SK-N-SH (cell line): ENCODE data around the gene TGIF1. TPM values are rescaled to one million over a fixed set of nuclear protein-coding genes. Genes with fewer than 3 reads are reported as not detected.

Experiments used
- CTCF ChIA-PET: fragments of 300-600, 350-600 bp; formaldehyde crosslinking; extraction: SDS; loops from one replicate; lab custom pipeline; 2021; lab: Yijun Ruan, JAX
- POLR2A ChIA-PET: fragments of 350-600 bp; sonication (Branson Sonifier 250); formaldehyde crosslinking; extraction: SDS; loops from one replicate; lab custom pipeline; 2020; ENCODE audit warnings: antibody characterized with exemption, inconsistent platforms; lab: Yijun Ruan, JAX
- DNase-seq: peaks from one replicate; pipeline ENCODE4 v3.0.0; 2012
- H2AFZ ChIP-seq: fragments of 200-600 bp; sonication (generic); 2 replicates; pipeline ENCODE4 v1.8.1; 2016; ENCODE audit warnings: antibody characterized with exemption, mild to moderate bottlenecking, low read depth
- H3F3A ChIP-seq: fragments of 200-600 bp; sonication (generic); replicated peaks from 2 replicates; pipeline ENCODE3; 2016; ENCODE audit warnings: antibody characterized with exemption, mild to moderate bottlenecking; ENCODE audit not compliant: insufficient read depth
- H3K27ac ChIP-seq, 2 experiments: fragments of 200-500 bp in 1 of 2; fragments of 200-600 bp in 1 of 2; sonication (Bioruptor generic) in 1 of 2; sonication (generic), shearing (Covaris generic) in 1 of 2; 2 replicates each; pipeline versions ENCODE4 v1.5.1 to v1.6.1; 2014 to 2016; ENCODE audit warnings: low read depth in 2 of 2, inconsistent platforms in 1 of 2, low read length in 1 of 2, mild to moderate bottlenecking in 1 of 2, mixed read lengths in 1 of 2
- H3K27me3 ChIP-seq: fragments of 200-600 bp; sonication (generic), shearing (Covaris generic); 2 replicates; pipeline ENCODE4 v1.6.1; 2016; ENCODE audit warnings: mixed run types; ENCODE audit not compliant: insufficient read depth
- H3K36me3 ChIP-seq, 2 experiments: fragments of 200-500 bp in 1 of 2; fragments of 200-600 bp in 1 of 2; sonication (Bioruptor generic) in 1 of 2; sonication (generic) in 1 of 2; replicated peaks in 1 of 2; 2 replicates each; pipeline versions ENCODE3 to v1.5.1; 2014 to 2016; ENCODE audit warnings: low read length in 1 of 2, mild to moderate bottlenecking in 1 of 2; ENCODE audit not compliant: insufficient read depth in 2 of 2, control insufficient read depth in 1 of 2
- H3K4me1 ChIP-seq, 2 experiments: fragments of 200-500 bp in 1 of 2; fragments of 200-600 bp in 1 of 2; sonication (Bioruptor generic) in 1 of 2; sonication (generic), shearing (Covaris generic) in 1 of 2; 2 replicates each; pipeline versions ENCODE4 v1.5.1 to v1.6.1; 2014 to 2016; ENCODE audit warnings: low read depth in 1 of 2, low read length in 1 of 2, mixed run types in 1 of 2; ENCODE audit not compliant: insufficient read depth in 2 of 2, control insufficient read depth in 1 of 2
- H3K4me2 ChIP-seq: fragments of 200-600 bp; sonication (generic), shearing (Covaris generic); 2 replicates; pipeline ENCODE4 v1.6.1; 2017; ENCODE audit warnings: mixed run types
- H3K4me3 ChIP-seq, 2 experiments: fragments of 200-500 bp in 1 of 2; fragments of 200-600 bp in 1 of 2; sonication (Bioruptor generic) in 1 of 2; sonication (generic), shearing (Covaris generic) in 1 of 2; 2 replicates each; pipeline versions ENCODE4 v1.5.1 to v1.8.1; 2014 to 2016; ENCODE audit warnings: low read depth in 2 of 2, inconsistent platforms in 1 of 2, low read length in 1 of 2, mild to moderate bottlenecking in 1 of 2, mixed read lengths in 1 of 2, moderate library complexity in 1 of 2
- H3K79me2 ChIP-seq: fragments of 200-600 bp; sonication (generic); 2 replicates; pipeline ENCODE4 v1.8.1; 2017; ENCODE audit warnings: mild to moderate bottlenecking; ENCODE audit not compliant: insufficient read depth
- H3K9ac ChIP-seq: fragments of 200-600 bp; sonication (generic); 2 replicates; pipeline ENCODE4 v1.6.1; 2017; ENCODE audit warnings: mixed run types
- H3K9me2 ChIP-seq: fragments of 200-600 bp; sonication (generic); 2 replicates; pipeline ENCODE4 v1.6.1; 2017; ENCODE audit warnings: mixed run types
- H3K9me3 ChIP-seq: fragments of 200-600 bp; sonication (generic); 2 replicates; pipeline ENCODE4 v1.6.1; 2017; ENCODE audit warnings: mixed run types, mild to moderate bottlenecking, moderate library complexity
- H4K20me1 ChIP-seq: fragments of 200-600 bp; sonication (generic); 2 replicates; pipeline ENCODE4 v1.6.1; 2017; ENCODE audit warnings: mild to moderate bottlenecking, mixed run types; ENCODE audit not compliant: insufficient read depth
- CHD2 ChIP-seq: fragments of 150-350 bp; IDR thresholded peaks from 2 replicates; pipeline ENCODE4 v1.6.1; 2018; ENCODE audit warnings: low read length; ENCODE audit not compliant: partially characterized antibody
- CTCF ChIP-seq: fragments of 200-600 bp; sonication (generic); IDR thresholded peaks from 2 replicates; pipeline ENCODE4 v1.6.1; 2017; ENCODE audit warnings: antibody characterized with exemption, mild to moderate bottlenecking, moderate library complexity
- EZH2phosphoT487 ChIP-seq: fragments of 200-600 bp; sonication (generic); IDR thresholded peaks from 2 replicates; pipeline ENCODE4 v1.6.1; 2017; ENCODE audit warnings: low read depth, mixed run types, mild to moderate bottlenecking, antibody characterized with exemption, moderate library complexity, borderline replicate concordance
- FOXJ3 ChIP-seq: sonication (generic); formaldehyde crosslinking; IDR thresholded peaks from 2 replicates; pipeline ENCODE4 v1.5.1; 2020; ENCODE audit warnings: mild to moderate bottlenecking, missing genetic modification reagents
- GABPA ChIP-seq: IDR thresholded peaks from 2 replicates; pipeline ENCODE4 v1.4.0; 2012; ENCODE audit warnings: low read depth, mild to moderate bottlenecking
- GATA2 ChIP-seq: sonication (generic); formaldehyde crosslinking; IDR thresholded peaks from 2 replicates; pipeline ENCODE4 v1.5.0; 2020; ENCODE audit warnings: mild to moderate bottlenecking, missing genetic modification reagents
- MEF2A ChIP-seq: IDR thresholded peaks from 2 replicates; pipeline ENCODE4 v1.4.0; 2012; ENCODE audit warnings: low read depth, borderline replicate concordance
- NFIC ChIP-seq: IDR thresholded peaks from 2 replicates; pipeline ENCODE4 v1.4.0; 2012; ENCODE audit warnings: borderline replicate concordance
- NRF1 ChIP-seq: IDR thresholded peaks from 2 replicates; pipeline ENCODE4 v1.6.1; 2012; ENCODE audit warnings: low read depth, mild to moderate bottlenecking, low read length
- PBX3 ChIP-seq: IDR thresholded peaks from 2 replicates; pipeline ENCODE4; 2012
- POLR2AphosphoS5 ChIP-seq: IDR thresholded peaks from 2 replicates; pipeline ENCODE4 v1.6.1; 2012; ENCODE audit warnings: low read depth, low read length
- RAD21 ChIP-seq: IDR thresholded peaks from 2 replicates; pipeline ENCODE4 v1.6.1; 2012; ENCODE audit warnings: mild to moderate bottlenecking, low read length
- RCOR1 ChIP-seq: fragments of 150-350 bp; IDR thresholded peaks from 2 replicates; pipeline ENCODE4 v1.6.1; 2017; ENCODE audit warnings: antibody characterized with exemption, low read length
- RFX5 ChIP-seq: IDR thresholded peaks from 2 replicates; pipeline ENCODE4 v1.6.1; 2012; ENCODE audit warnings: mild to moderate bottlenecking, improper control_type of control experiment, low read length
- RXRA ChIP-seq: IDR thresholded peaks from 2 replicates; pipeline ENCODE4 v1.4.0; 2012; ENCODE audit warnings: low read depth, mild to moderate bottlenecking, borderline replicate concordance
- SMC3 ChIP-seq: IDR thresholded peaks from 2 replicates; pipeline ENCODE4 v1.6.1; 2012; ENCODE audit warnings: low read depth, low read length, improper control_type of control experiment
- TAF1 ChIP-seq: IDR thresholded peaks from 2 replicates; pipeline ENCODE4 v1.6.1; 2012; ENCODE audit warnings: low read depth, mild to moderate bottlenecking, low read length, moderate library complexity, borderline replicate concordance
- TCF12 ChIP-seq: IDR thresholded peaks from 2 replicates; pipeline ENCODE4 v1.4.0; 2012
- TEAD4 ChIP-seq: IDR thresholded peaks from 2 replicates; pipeline ENCODE4 v1.4.0; 2012; ENCODE audit warnings: mild to moderate bottlenecking, borderline replicate concordance; ENCODE audit not compliant: insufficient read depth
- USF1 ChIP-seq: IDR thresholded peaks from 2 replicates; pipeline ENCODE4 v1.4.0; 2012; ENCODE audit warnings: low read depth, borderline replicate concordance
- ZBTB33 ChIP-seq: IDR thresholded peaks from 2 replicates; pipeline ENCODE4 v1.4.0; 2012; ENCODE audit warnings: low read depth, borderline replicate concordance
- WGBS: methylation state at CpG from one replicate; pipeline ENCODE4 v1.1.6; 2017; ENCODE audit warnings: low lambda C conversion rate; 5-methylcytosine and 5-hydroxymethylcytosine counted together
- polyA plus RNA-seq, 3 experiments: library from polyadenylated mRNA; depleted of rRNA; stranded (reverse); fragments of >200 nt; gene quantifications; 2 replicates each; pipeline ENCODE4 v1.2.3, GENCODE V29; 2012

TGIF1 gene
- polyA plus RNA-seq, 1 of the 3 experiments (the other 2 are of a cell fraction), result 113 TPM

GRCh38 chr18:3450799-3451182 is 819 bp downstream of the TGIF1 start:
- H3F3A ChIP-seq, result peaks cover 50% of the 10 kb centered on the region
- no peak overlapping the region for H2AFZ ChIP-seq
- peak overlapping the region; percentile 96 to 99 for H3K27ac ChIP-seq
- H3K79me2 ChIP-seq, result peaks cover 67% of the 10 kb centered on the region
- no peaks in the 10 kb centered on the region for H3K9me2 ChIP-seq
- peaks cover 29 to 32% of the 10 kb centered on the region in 2 experiments for H3K4me1 ChIP-seq
- ChIA-PET POLR2A (no interaction called here), CTCF (interaction anchor here (1.2 to 6.2 kb wide), 3 partner anchors 31 to 215 kb away, joined by 3 to 66 read pairs (median 9); no protein-coding TSS in a partner anchor)
- H3K9ac ChIP-seq, result peak overlapping the region; percentile 99
- H3K36me3 ChIP-seq, result no peaks in the 10 kb centered on the region
- peak overlapping the region; percentile 74 to 93 for H3K4me3 ChIP-seq
- peak; percentile 60 for DNase-seq
- H3K9me3 ChIP-seq, result no peaks in the 10 kb centered on the region
- no peaks in the 10 kb centered on the region for H3K27me3 ChIP-seq
- 1% methylated on average over 25 of the region's 30 CpGs for WGBS
- H3K4me2 ChIP-seq, result peak overlapping the region; percentile 86
- peaks cover 16% of the 10 kb centered on the region for H4K20me1 ChIP-seq
- TF ChIP-seq CHD2, result peak; percentile 24
- no peak for TF ChIP-seq NRF1

- Histone ChIP-seq H3K9me2 (no peaks in the 10 kb centered on the region), H3K36me3 (peaks cover 3 to 4% of the 10 kb centered on the region in 2 experiments), H4K20me1 (peaks cover 22% of the 10 kb centered on the region), H3K4me2 (peak overlapping the region; percentile 86), H3K4me3 (peak overlapping the region; percentile 74 to 93), H3K9me3 (no peaks in the 10 kb centered on the region), H3K27me3 (no peaks in the 10 kb centered on the region), H3K9ac (peak overlapping the region; percentile 99), H3K27ac (peak overlapping the region; percentile 96 to 99), H3K4me1 (peaks cover 31 to 35% of the 10 kb centered on the region in 2 experiments; a peak in 3 of 4 replicates), H3K79me2 (peaks cover 73% of the 10 kb centered on the region), H3F3A (peaks cover 47% of the 10 kb centered on the region), H2AFZ (no peak overlapping the region)
- ChIA-PET CTCF (interaction anchor here (0.8 to 6.2 kb wide), 10 partner anchors 9 to 215 kb away, joined by 3 to 66 read pairs (median 8); no protein-coding TSS in a partner anchor), POLR2A (no interaction called here)
- DNase-seq, result peak; percentile 86
- WGBS, result under 1% methylated on average over 39 of the region's 50 CpGs
- TF ChIP-seq TAF1 (peak; percentile 56), GATA2 (CRISPR knock-in tag) (no peak), PBX3 (peak; percentile 91), ZBTB33 (no peak), MEF2A (0 out of 2 replicates have a peak, but pooled peaks have one; percentile 2), SMC3 (peak; percentile 3; the same call in 1 of the 2 replicates), RCOR1 (peak; percentile 6; the same call in 1 of the 2 replicates), POLR2AphosphoS5 (peak; percentile 77), GABPA (no peak), CTCF (no peak), TEAD4 (0 out of 2 replicates have a peak, but pooled peaks have one; percentile 29), CHD2 (no peak), RXRA (no peak), TCF12 (0 out of 2 replicates have a peak, but pooled peaks have one; percentile 3), RFX5 (no peak; the same call in 1 of the 2 replicates), FOXJ3 (CRISPR knock-in tag) (no peak), NFIC (no peak), EZH2phosphoT487 (no peak), NRF1 (peak; percentile 82), RAD21 (no peak), USF1 (no peak)
Measured at GRCh38 chr18:3451183-3451988, 1.4 kb downstream of the TGIF1 start.
